GM12878 (cell line): ENCODE measurements around the gene ARHGAP27. TPM values are rescaled to one million over a fixed set of nuclear protein-coding genes. Genes with fewer than 3 reads are reported as not detected.

ENCODE experiments used
- CBX3 ChIP-seq: fragments of 200-600 bp; sonication (generic); IDR thresholded peaks from 2 replicates; pipeline ENCODE4 v1.6.1; 2016; ENCODE audit warnings: low read depth, borderline replicate concordance
- CHD1 ChIP-seq: IDR thresholded peaks from 2 replicates; pipeline ENCODE4 v1.6.1; 2012; ENCODE audit warnings: low read depth, low read length, improper control_type of control experiment
- CHD4 ChIP-seq: fragments of 200-600 bp; sonication (generic); IDR thresholded peaks from 2 replicates; pipeline ENCODE4 v1.6.1; 2016; ENCODE audit warnings: mild to moderate bottlenecking
- E2F4 ChIP-seq: IDR thresholded peaks from 2 replicates; pipeline ENCODE4 v1.6.1; 2012; ENCODE audit warnings: low read depth, low read length, improper control_type of control experiment
- ETV6 ChIP-seq, 2 experiments: fragments of 450-650 bp in 1 of 2; IDR thresholded peaks in 1 of 2; conservative IDR thresholded peaks in 1 of 2; 2 replicates each; pipeline ENCODE4 v1.6.1; 2014; ENCODE audit warnings: antibody characterized with exemption in 1 of 2, borderline replicate concordance in 1 of 2, low read depth in 1 of 2, mild to moderate bottlenecking in 1 of 2, moderate library complexity in 1 of 2
- HCFC1 ChIP-seq: fragments of 150-350 bp; IDR thresholded peaks from 2 replicates; pipeline ENCODE4 v1.6.1; 2014; ENCODE audit warnings: low read length
- KAT2A ChIP-seq: conservative IDR thresholded peaks from 2 replicates; pipeline ENCODE4 v1.6.1; 2011; ENCODE audit warnings: low read depth, low read length; ENCODE audit not compliant: control insufficient read depth
- LARP7 ChIP-seq: fragments of 450-650 bp; IDR thresholded peaks from 2 replicates; pipeline ENCODE4 v1.6.1; 2017; ENCODE audit warnings: mild to moderate bottlenecking
- NBN ChIP-seq: fragments of 450-650 bp; IDR thresholded peaks from 2 replicates; pipeline ENCODE4 v1.6.1; 2016
- NR2C2 ChIP-seq: IDR thresholded peaks from 2 replicates; pipeline ENCODE4 v1.6.1; 2011; ENCODE audit warnings: borderline replicate concordance, low read depth; ENCODE audit not compliant: control insufficient read depth, insufficient read length
- PAX8 ChIP-seq: fragments of 450-650 bp; IDR thresholded peaks from 2 replicates; pipeline ENCODE4 v1.6.1; 2017; ENCODE audit warnings: mild to moderate bottlenecking, moderate library complexity
- POLR2A ChIP-seq: IDR thresholded peaks from 2 replicates; pipeline ENCODE4 v1.6.1; 2011; ENCODE audit warnings: low read depth, mild to moderate bottlenecking, low read length
- POLR2AphosphoS2 ChIP-seq: IDR thresholded peaks from 2 replicates; pipeline ENCODE4 v1.6.1; 2011; ENCODE audit warnings: low read depth, mild to moderate bottlenecking, low read length, improper control_type of control experiment, moderate library complexity
- RAD51 ChIP-seq: fragments of 450-650 bp; IDR thresholded peaks from 2 replicates; pipeline ENCODE4 v1.6.1; 2016; ENCODE audit warnings: moderate library complexity, mild to moderate bottlenecking, inconsistent platforms
- RUNX3 ChIP-seq: IDR thresholded peaks from 2 replicates; pipeline ENCODE4 v1.6.1; 2012; ENCODE audit warnings: low read length, inconsistent platforms
- SMAD1 ChIP-seq: fragments of 450-650 bp; IDR thresholded peaks from 2 replicates; pipeline ENCODE4 v1.6.1; 2018; ENCODE audit warnings: mild to moderate bottlenecking, low read depth; ENCODE audit not compliant: partially characterized antibody
- SMC3 ChIP-seq: IDR thresholded peaks from 2 replicates; pipeline ENCODE4 v1.6.1; 2011; ENCODE audit warnings: low read length, improper control_type of control experiment, borderline replicate concordance
- TARDBP ChIP-seq: IDR thresholded peaks from 2 replicates; pipeline ENCODE4 v1.6.1; 2016; ENCODE audit warnings: borderline replicate concordance
- polyA plus RNA-seq, 11 experiments: library from polyadenylated mRNA; depleted of rRNA in 4 of 11; unstranded in 6 of 11; stranded (reverse) in 5 of 11; fragments of >200 nt; fragmentation: Nextera tagmentation in 4 of 11; fragmentation: Illumina TruSeq in 1 of 11; extraction: Ambion mirVana in 4 of 11; extraction: Trizol in 1 of 11; gene quantifications; 1 replicate in 1 of 11; 2 replicates in 10 of 11; pipeline versions ENCODE4 v1.2.1 to v1.2.3, GENCODE V29; 2011 to 2016; ENCODE audit warnings: inconsistent platforms in 2 of 11, missing spikeins in 2 of 11, low read depth in 1 of 11
- total RNA-seq, 4 experiments: library from RNA; depleted of rRNA in 3 of 4; stranded (reverse); fragments of >200 nt in 3 of 4; fragmentation: Illumina TruSeq in 1 of 4; extraction: Trizol in 1 of 4; gene quantifications; 2 replicates each; pipeline versions ENCODE4 v1.2.1 to v1.2.3, GENCODE V29; 2013 to 2021
- TF ChIP-seq, protein P1 (sequence below): fragments of 450-650 bp; IDR thresholded peaks from 2 replicates; pipeline ENCODE4 v1.6.1; 2018; ENCODE audit warnings: borderline replicate concordance, mild to moderate bottlenecking; ENCODE audit not compliant: partially characterized antibody
- TF ChIP-seq, protein P2 (sequence below): IDR thresholded peaks from 2 replicates; pipeline ENCODE4 v1.6.1; 2012; ENCODE audit warnings: mild to moderate bottlenecking, low read depth, low read length
- TF ChIP-seq, protein P3 (sequence below): fragments of 450-650 bp; formaldehyde crosslinking; IDR thresholded peaks from 2 replicates; pipeline ENCODE4 v1.5.0; 2022; ENCODE audit warnings: mild to moderate bottlenecking, missing genetic modification characterization

Gene ARHGAP27
- total and polyA plus RNA-seq, 10 of the 15 experiments (the other 5 are each of a cell fraction or from before 2014, with no cell fraction given) = 0.64 to 45.7 (median 17.7) TPM

DNA sequence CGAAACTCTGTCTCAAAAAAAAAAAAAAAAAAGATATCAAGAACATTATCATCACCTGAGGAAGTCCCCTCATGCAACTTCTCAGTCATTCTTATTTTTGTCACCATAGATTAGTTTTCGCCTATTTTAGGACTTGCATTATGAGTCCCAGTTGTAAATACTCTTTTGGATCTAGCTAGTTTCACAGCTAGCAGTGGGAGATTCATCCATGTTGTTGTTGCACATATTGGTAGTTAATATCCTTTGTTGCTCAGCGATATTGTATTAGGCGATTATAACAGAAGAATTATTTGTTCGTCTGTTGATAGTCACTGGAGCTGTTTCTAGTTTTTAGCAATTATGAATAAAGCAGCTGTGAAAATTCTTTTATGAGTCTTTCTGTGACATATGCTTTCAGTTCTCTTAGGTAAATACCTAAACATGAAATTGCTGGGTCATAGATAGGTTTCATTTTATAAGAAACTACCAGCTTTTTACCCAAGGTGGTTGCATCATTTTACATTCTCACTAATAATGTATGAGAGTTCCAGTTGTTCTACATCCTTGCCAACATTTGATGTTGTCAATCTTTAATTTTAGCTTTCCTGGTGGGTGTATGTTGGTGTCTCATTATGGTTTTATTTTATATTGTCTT, 75.2 kb downstream of the ARHGAP27 start (continued):
- TF ChIP-seq NR2C2 (no peak), PAX8 (no peak), CHD1 (no peak), RUNX3 (peak; percentile 51), SMC3 (no peak; the same call in 1 of the 2 replicates), ETV6 (conservative IDR thresholded peaks at IDR 0.05 in 1 of 2, IDR thresholded peaks at IDR 0.05 in 1 of 2; ENCODE audit: borderline replicate concordance in 1 of 2, low read depth in 1 of 2) (peak in 1 of 2 experiments; percentile 30; a peak in 1 of 4 replicates), NBN (peak; percentile 28), HCFC1 (no peak), RAD51 (no peak), SMAD1 (no peak), POLR2AphosphoS2 (no peak), POLR2A (no peak), LARP7 (no peak), TARDBP (no peak), CHD4 (no peak), E2F4 (no peak), KAT2A (no peak), CBX3 (no peak)
- TF ChIP-seq, protein P1, sequence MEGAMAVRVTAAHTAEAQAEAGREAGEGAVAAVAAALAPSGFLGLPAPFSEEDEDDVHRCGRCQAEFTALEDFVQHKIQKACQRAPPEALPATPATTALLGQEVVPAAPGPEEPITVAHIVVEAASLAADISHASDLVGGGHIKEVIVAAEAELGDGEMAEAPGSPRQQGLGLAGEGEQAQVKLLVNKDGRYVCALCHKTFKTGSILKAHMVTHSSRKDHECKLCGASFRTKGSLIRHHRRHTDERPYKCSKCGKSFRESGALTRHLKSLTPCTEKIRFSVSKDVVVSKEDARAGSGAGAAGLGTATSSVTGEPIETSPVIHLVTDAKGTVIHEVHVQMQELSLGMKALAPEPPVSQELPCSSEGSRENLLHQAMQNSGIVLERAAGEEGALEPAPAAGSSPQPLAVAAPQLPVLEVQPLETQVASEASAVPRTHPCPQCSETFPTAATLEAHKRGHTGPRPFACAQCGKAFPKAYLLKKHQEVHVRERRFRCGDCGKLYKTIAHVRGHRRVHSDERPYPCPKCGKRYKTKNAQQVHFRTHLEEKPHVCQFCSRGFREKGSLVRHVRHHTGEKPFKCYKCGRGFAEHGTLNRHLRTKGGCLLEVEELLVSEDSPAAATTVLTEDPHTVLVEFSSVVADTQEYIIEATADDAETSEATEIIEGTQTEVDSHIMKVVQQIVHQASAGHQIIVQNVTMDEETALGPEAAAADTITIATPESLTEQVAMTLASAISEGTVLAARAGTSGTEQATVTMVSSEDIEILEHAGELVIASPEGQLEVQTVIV = no peak
- TF ChIP-seq, protein P2, sequence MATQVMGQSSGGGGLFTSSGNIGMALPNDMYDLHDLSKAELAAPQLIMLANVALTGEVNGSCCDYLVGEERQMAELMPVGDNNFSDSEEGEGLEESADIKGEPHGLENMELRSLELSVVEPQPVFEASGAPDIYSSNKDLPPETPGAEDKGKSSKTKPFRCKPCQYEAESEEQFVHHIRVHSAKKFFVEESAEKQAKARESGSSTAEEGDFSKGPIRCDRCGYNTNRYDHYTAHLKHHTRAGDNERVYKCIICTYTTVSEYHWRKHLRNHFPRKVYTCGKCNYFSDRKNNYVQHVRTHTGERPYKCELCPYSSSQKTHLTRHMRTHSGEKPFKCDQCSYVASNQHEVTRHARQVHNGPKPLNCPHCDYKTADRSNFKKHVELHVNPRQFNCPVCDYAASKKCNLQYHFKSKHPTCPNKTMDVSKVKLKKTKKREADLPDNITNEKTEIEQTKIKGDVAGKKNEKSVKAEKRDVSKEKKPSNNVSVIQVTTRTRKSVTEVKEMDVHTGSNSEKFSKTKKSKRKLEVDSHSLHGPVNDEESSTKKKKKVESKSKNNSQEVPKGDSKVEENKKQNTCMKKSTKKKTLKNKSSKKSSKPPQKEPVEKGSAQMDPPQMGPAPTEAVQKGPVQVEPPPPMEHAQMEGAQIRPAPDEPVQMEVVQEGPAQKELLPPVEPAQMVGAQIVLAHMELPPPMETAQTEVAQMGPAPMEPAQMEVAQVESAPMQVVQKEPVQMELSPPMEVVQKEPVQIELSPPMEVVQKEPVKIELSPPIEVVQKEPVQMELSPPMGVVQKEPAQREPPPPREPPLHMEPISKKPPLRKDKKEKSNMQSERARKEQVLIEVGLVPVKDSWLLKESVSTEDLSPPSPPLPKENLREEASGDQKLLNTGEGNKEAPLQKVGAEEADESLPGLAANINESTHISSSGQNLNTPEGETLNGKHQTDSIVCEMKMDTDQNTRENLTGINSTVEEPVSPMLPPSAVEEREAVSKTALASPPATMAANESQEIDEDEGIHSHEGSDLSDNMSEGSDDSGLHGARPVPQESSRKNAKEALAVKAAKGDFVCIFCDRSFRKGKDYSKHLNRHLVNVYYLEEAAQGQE = no peak
- TF ChIP-seq, protein P3, sequence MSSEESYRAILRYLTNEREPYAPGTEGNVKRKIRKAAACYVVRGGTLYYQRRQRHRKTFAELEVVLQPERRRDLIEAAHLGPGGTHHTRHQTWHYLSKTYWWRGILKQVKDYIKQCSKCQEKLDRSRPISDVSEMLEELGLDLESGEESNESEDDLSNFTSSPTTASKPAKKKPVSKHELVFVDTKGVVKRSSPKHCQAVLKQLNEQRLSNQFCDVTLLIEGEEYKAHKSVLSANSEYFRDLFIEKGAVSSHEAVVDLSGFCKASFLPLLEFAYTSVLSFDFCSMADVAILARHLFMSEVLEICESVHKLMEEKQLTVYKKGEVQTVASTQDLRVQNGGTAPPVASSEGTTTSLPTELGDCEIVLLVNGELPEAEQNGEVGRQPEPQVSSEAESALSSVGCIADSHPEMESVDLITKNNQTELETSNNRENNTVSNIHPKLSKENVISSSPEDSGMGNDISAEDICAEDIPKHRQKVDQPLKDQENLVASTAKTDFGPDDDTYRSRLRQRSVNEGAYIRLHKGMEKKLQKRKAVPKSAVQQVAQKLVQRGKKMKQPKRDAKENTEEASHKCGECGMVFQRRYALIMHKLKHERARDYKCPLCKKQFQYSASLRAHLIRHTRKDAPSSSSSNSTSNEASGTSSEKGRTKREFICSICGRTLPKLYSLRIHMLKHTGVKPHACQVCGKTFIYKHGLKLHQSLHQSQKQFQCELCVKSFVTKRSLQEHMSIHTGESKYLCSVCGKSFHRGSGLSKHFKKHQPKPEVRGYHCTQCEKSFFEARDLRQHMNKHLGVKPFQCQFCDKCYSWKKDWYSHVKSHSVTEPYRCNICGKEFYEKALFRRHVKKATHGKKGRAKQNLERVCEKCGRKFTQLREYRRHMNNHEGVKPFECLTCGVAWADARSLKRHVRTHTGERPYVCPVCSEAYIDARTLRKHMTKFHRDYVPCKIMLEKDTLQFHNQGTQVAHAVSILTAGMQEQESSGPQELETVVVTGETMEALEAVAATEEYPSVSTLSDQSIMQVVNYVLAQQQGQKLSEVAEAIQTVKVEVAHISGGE (CRISPR knock-in tag) = no peak
